ENCODE data around the gene TAS2R14. TPM values are rescaled to one million over a fixed set of nuclear protein-coding genes. Genes with fewer than 3 reads are reported as not detected.

The TAS2R14 gene
- polyA plus RNA-seq, 1 donor from 2014 or later: 14.9 TPM

GRCh38 chr12:10968765-10969456 is 29.8 kb upstream of the TAS2R14 start:
- Histone ChIP-seq H2AFZ (ENCODE audit: low read depth, low read length) (no peak overlapping the region), H3K27me3 (ENCODE audit: insufficient read depth, low read depth, low read length) (no peaks in the 10 kb centered on the region), H3F3A (ENCODE audit: insufficient read depth, low read length, poor library complexity, severe bottlenecking) (no peaks in the 10 kb centered on the region), H3K4me3 (ENCODE audit: low read length) (no peak overlapping the region), H4K20me1 (ENCODE audit: insufficient read depth) (no peaks in the 10 kb centered on the region), H3K9me3 (ENCODE audit: low read length) (no peaks in the 10 kb centered on the region), H3K36me3 (ENCODE audit: insufficient read depth, low read length) (no peaks in the 10 kb centered on the region), H3K79me2 (replicated peaks; ENCODE audit: insufficient read depth, low read length) (no peaks in the 10 kb centered on the region), H3K27ac (ENCODE audit: low read length) (no peak overlapping the region), H3K9me2 (ENCODE audit: insufficient read depth, low read length) (no peaks in the 10 kb centered on the region), H3K9ac (ENCODE audit: low read length) (no peak overlapping the region), H3K4me2 (ENCODE audit: low read length) (no peak overlapping the region)
- TF ChIP-seq TAF1 (IDR thresholded peaks at IDR 0.05; ENCODE audit: low read depth): no peak
- TF ChIP-seq POLR2AphosphoS5 (IDR thresholded peaks at IDR 0.05): no peak
- no peak for TF ChIP-seq RAD21 (conservative IDR thresholded peaks at IDR 0.05)
- TF ChIP-seq EZH2 (IDR thresholded peaks at IDR 0.05; ENCODE audit: borderline replicate concordance, insufficient read depth, low read length, poor library complexity, severe bottlenecking): no peak
- TF ChIP-seq, protein P1, sequence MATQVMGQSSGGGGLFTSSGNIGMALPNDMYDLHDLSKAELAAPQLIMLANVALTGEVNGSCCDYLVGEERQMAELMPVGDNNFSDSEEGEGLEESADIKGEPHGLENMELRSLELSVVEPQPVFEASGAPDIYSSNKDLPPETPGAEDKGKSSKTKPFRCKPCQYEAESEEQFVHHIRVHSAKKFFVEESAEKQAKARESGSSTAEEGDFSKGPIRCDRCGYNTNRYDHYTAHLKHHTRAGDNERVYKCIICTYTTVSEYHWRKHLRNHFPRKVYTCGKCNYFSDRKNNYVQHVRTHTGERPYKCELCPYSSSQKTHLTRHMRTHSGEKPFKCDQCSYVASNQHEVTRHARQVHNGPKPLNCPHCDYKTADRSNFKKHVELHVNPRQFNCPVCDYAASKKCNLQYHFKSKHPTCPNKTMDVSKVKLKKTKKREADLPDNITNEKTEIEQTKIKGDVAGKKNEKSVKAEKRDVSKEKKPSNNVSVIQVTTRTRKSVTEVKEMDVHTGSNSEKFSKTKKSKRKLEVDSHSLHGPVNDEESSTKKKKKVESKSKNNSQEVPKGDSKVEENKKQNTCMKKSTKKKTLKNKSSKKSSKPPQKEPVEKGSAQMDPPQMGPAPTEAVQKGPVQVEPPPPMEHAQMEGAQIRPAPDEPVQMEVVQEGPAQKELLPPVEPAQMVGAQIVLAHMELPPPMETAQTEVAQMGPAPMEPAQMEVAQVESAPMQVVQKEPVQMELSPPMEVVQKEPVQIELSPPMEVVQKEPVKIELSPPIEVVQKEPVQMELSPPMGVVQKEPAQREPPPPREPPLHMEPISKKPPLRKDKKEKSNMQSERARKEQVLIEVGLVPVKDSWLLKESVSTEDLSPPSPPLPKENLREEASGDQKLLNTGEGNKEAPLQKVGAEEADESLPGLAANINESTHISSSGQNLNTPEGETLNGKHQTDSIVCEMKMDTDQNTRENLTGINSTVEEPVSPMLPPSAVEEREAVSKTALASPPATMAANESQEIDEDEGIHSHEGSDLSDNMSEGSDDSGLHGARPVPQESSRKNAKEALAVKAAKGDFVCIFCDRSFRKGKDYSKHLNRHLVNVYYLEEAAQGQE (IDR thresholded peaks at IDR 0.05; ENCODE audit: borderline replicate concordance): no peak
- no peak for TF ChIP-seq EP300 (conservative IDR thresholded peaks at IDR 0.05; ENCODE audit: poor library complexity, severe bottlenecking)
- no peak for TF ChIP-seq CTCF (IDR thresholded peaks at IDR 0.05; ENCODE audit: poor library complexity, severe bottlenecking)
- no peak for TF ChIP-seq SMC3 (conservative IDR thresholded peaks at IDR 0.05; ENCODE audit: poor library complexity)
- no peak for TF ChIP-seq MXI1 (conservative IDR thresholded peaks at IDR 0.05; ENCODE audit: poor library complexity, severe bottlenecking)

DNA sequence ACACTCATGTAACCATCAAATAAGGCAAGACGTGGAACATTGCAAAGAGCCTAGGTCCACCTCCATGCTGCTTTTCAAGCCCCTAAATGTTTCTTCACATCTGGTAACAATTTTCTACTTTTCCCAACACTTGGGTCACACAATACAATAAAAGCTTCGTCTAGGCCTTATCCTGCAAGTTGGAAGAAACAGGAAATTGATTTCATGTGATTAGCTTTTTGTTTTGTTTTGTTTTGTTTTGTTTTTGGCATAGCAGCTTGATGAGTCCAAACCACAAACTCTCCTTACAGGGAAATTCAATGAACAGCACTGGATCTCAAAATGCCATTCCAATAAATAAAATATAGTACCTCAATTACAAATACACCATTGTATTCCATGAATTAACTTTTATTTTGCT is 28.3 kb upstream of the TAS2R14 start:
- no peak overlapping the region for H3K4me3 ChIP-seq (ENCODE audit: low read length)
- no peaks in the 10 kb centered on the region for H3K9me2 ChIP-seq (ENCODE audit: insufficient read depth, low read length)
- H3K36me3 ChIP-seq (ENCODE audit: insufficient read depth, low read length): no peaks in the 10 kb centered on the region
- no peaks in the 10 kb centered on the region for H3K9me3 ChIP-seq (ENCODE audit: low read length)
- H3K79me2 ChIP-seq (replicated peaks; ENCODE audit: insufficient read depth, low read length): no peaks in the 10 kb centered on the region
- no peak overlapping the region for H3K9ac ChIP-seq (ENCODE audit: low read length)
- H3K4me2 ChIP-seq (ENCODE audit: low read length): no peak overlapping the region
- H4K20me1 ChIP-seq (ENCODE audit: insufficient read depth): no peaks in the 10 kb centered on the region
- no peaks in the 10 kb centered on the region for H3F3A ChIP-seq (ENCODE audit: insufficient read depth, low read length, poor library complexity, severe bottlenecking)
- H2AFZ ChIP-seq (ENCODE audit: low read depth, low read length): no peak overlapping the region
- no peak overlapping the region for H3K27ac ChIP-seq (ENCODE audit: low read length)
- TF ChIP-seq MXI1 (conservative IDR thresholded peaks at IDR 0.05; ENCODE audit: poor library complexity, severe bottlenecking) (no peak), SMC3 (conservative IDR thresholded peaks at IDR 0.05; ENCODE audit: poor library complexity) (no peak), EP300 (conservative IDR thresholded peaks at IDR 0.05; ENCODE audit: poor library complexity, severe bottlenecking) (no peak), RAD21 (conservative IDR thresholded peaks at IDR 0.05) (no peak), CTCF (IDR thresholded peaks at IDR 0.05; ENCODE audit: poor library complexity, severe bottlenecking) (no peak), EZH2 (IDR thresholded peaks at IDR 0.05; ENCODE audit: borderline replicate concordance, insufficient read depth, low read length, poor library complexity, severe bottlenecking) (no peak)
- H3K27me3 ChIP-seq (ENCODE audit: insufficient read depth, low read depth, low read length): no peaks in the 10 kb centered on the region

All from neural cell (in vitro differentiated cells).